ENCODE data around the gene XYLT1. TPM values are rescaled to one million over a fixed set of nuclear protein-coding genes. Genes with fewer than 3 reads are reported as not detected.

Gene XYLT1
- polyA plus RNA-seq, 1 donor from 2014 or later = 3.3 TPM

- no peaks in the 10 kb centered on the region for H3K36me3 ChIP-seq (ENCODE audit: insufficient read depth, low read length)
- H3F3A ChIP-seq (ENCODE audit: insufficient read depth, low read length, poor library complexity, severe bottlenecking) = no peaks in the 10 kb centered on the region
- H3K9me3 ChIP-seq (ENCODE audit: low read length) = no peaks in the 10 kb centered on the region
- no peaks in the 10 kb centered on the region for H3K9me2 ChIP-seq (ENCODE audit: insufficient read depth, low read length)
- no peak overlapping the region for H3K27ac ChIP-seq (ENCODE audit: low read length)
- TF ChIP-seq RAD21 (conservative IDR thresholded peaks at IDR 0.05) = no peak
- TF ChIP-seq CTCF (IDR thresholded peaks at IDR 0.05; ENCODE audit: poor library complexity, severe bottlenecking) = no peak
- TF ChIP-seq POLR2AphosphoS5 (IDR thresholded peaks at IDR 0.05) = no peak
- no peak for TF ChIP-seq REST (IDR thresholded peaks at IDR 0.05; ENCODE audit: borderline replicate concordance)
- no peak for TF ChIP-seq MXI1 (conservative IDR thresholded peaks at IDR 0.05; ENCODE audit: poor library complexity, severe bottlenecking)
- TF ChIP-seq TAF1 (IDR thresholded peaks at IDR 0.05; ENCODE audit: low read depth) = no peak
- no peak for TF ChIP-seq EP300 (conservative IDR thresholded peaks at IDR 0.05; ENCODE audit: poor library complexity, severe bottlenecking)
- TF ChIP-seq SMC3 (conservative IDR thresholded peaks at IDR 0.05; ENCODE audit: poor library complexity) = no peak
- no peak for TF ChIP-seq EZH2 (IDR thresholded peaks at IDR 0.05; ENCODE audit: borderline replicate concordance, insufficient read depth, low read length, poor library complexity, severe bottlenecking)
- no peak overlapping the region for H3K4me3 ChIP-seq (ENCODE audit: low read length)
- no peak overlapping the region for H3K9ac ChIP-seq (ENCODE audit: low read length)
- H3K4me2 ChIP-seq (ENCODE audit: low read length) = no peak overlapping the region
- no peak overlapping the region for H2AFZ ChIP-seq (ENCODE audit: low read depth, low read length)
- H4K20me1 ChIP-seq (ENCODE audit: insufficient read depth) = no peaks in the 10 kb centered on the region
- H3K27me3 ChIP-seq (ENCODE audit: insufficient read depth, low read depth, low read length) = no peaks in the 10 kb centered on the region
- no peaks in the 10 kb centered on the region for H3K79me2 ChIP-seq (replicated peaks; ENCODE audit: insufficient read depth, low read length)
These were observed 363.3 kb downstream of the XYLT1 start for GRCh38 chr16:17107450-17107849.

GRCh38 chr16:17106243-17106791 is 364.4 kb downstream of the XYLT1 start:
- H3K9ac ChIP-seq (ENCODE audit: low read length) = no peak overlapping the region
- no peak for TF ChIP-seq CTCF (IDR thresholded peaks at IDR 0.05; ENCODE audit: poor library complexity, severe bottlenecking)
- no peak for TF ChIP-seq EP300 (conservative IDR thresholded peaks at IDR 0.05; ENCODE audit: poor library complexity, severe bottlenecking)
- no peak for TF ChIP-seq RAD21 (conservative IDR thresholded peaks at IDR 0.05)
- no peak for TF ChIP-seq MXI1 (conservative IDR thresholded peaks at IDR 0.05; ENCODE audit: poor library complexity, severe bottlenecking)
- no peak for TF ChIP-seq TAF1 (IDR thresholded peaks at IDR 0.05; ENCODE audit: low read depth)
- no peak for TF ChIP-seq POLR2AphosphoS5 (IDR thresholded peaks at IDR 0.05)
- no peak for TF ChIP-seq EZH2 (IDR thresholded peaks at IDR 0.05; ENCODE audit: borderline replicate concordance, insufficient read depth, low read length, poor library complexity, severe bottlenecking)
- no peak for TF ChIP-seq SMC3 (conservative IDR thresholded peaks at IDR 0.05; ENCODE audit: poor library complexity)
- no peak overlapping the region for H3K4me2 ChIP-seq (ENCODE audit: low read length)
- H3K9me2 ChIP-seq (ENCODE audit: insufficient read depth, low read length) = no peaks in the 10 kb centered on the region
- no peaks in the 10 kb centered on the region for H3K9me3 ChIP-seq (ENCODE audit: low read length)
- H3K4me3 ChIP-seq (ENCODE audit: low read length) = no peak overlapping the region
- H3K79me2 ChIP-seq (replicated peaks; ENCODE audit: insufficient read depth, low read length) = no peaks in the 10 kb centered on the region
- H4K20me1 ChIP-seq (ENCODE audit: insufficient read depth) = no peaks in the 10 kb centered on the region
- no peak overlapping the region for H3K27ac ChIP-seq (ENCODE audit: low read length)
- H3K36me3 ChIP-seq (ENCODE audit: insufficient read depth, low read length) = no peaks in the 10 kb centered on the region
- no peak overlapping the region for H2AFZ ChIP-seq (ENCODE audit: low read depth, low read length)
- H3K27me3 ChIP-seq (ENCODE audit: insufficient read depth, low read depth, low read length) = no peaks in the 10 kb centered on the region
- H3F3A ChIP-seq (ENCODE audit: insufficient read depth, low read length, poor library complexity, severe bottlenecking) = no peaks in the 10 kb centered on the region
